Amniotic epithelial cell (primary cell): ENCODE results near the gene ZBTB20.

Source experiments
- DNase-seq: peaks from one replicate; pipeline ENCODE4 v3.0.0-alpha.2; 2010; ENCODE audit warnings: low read depth

ZBTB20 gene

DNA sequence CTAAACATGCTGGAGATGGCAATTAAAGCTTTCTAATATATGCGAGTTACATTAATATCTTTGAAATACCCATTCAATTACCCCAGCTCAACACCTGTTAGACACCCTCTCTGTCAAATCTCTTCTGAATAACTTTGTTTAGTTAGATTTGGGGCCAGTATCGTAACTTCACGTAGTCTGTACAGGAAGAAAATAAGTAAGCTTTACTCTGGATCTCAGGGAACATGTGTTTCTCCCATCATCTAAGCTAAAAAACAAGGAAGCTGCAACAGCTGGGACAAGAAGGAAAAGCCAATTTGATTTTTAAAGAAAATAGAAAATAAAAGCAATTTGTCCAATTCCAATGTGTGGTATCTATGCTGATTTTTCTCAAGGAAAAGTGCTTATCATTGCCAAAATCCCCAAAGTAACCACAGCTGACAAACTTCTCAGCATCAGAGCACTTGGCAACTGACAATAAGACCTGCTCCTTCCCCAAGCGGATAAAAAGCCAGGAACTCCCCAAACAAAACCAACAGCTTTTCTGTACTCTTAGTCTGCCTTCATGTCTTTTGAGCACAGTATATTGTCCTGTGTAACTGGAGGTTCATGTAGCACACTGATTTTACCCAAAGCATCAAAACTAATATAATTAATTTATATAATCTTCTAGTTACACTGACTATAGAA is 279.1 kb downstream of the ZBTB20 start:
- no peak for DNase-seq

GRCh38 chr3:114867359-114867758 is 279.7 kb downstream of the ZBTB20 start:
- no peak for DNase-seq

DNA sequence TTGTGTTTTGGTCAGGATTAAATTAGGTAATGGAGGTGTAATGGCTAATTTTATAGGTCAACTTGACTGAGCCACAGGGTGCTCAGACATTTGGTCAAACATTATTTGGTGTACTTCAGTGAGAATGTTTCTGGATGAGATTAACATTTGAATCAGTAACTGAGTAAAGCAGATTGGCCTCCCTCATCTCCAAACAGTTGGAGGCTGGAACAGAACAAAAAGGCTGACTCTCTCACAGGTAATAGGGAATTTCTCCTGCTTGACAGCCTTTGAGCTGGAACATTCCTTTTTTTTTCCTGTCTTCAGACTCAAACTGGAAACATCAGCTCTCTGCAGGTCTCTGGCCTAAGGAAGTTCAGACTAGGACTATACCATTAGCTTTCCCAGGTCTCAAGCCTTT is 280.7 kb downstream of the ZBTB20 start:
- no peak for DNase-seq

GRCh38 chr3:114864970-114865369 is 282.1 kb downstream of the ZBTB20 start:
- DNase-seq, result no peak

- no peak for DNase-seq
Observed at GRCh38 chr3:114863848-114864247, 283.2 kb downstream of the ZBTB20 start.

DNA sequence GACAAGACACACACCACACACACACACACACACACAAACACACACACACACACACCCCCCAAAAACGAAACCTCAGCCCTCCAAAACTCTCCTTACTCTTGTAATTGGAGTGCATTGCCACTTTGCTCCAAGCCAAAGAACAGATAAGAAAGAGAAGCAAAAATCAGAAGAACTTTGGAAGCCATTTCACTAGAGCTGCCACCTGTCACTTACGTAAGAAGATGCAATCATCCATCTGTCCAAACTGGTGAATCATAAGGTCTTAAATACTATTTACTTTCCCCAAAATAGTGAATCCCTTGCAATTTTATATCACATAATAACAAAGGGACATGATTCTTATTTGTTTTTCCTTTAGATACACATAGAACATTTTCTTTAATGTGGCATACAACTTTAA is 285.4 kb downstream of the ZBTB20 start:
- DNase-seq, result no peak

- no peak for DNase-seq
Observed at GRCh38 chr3:114860531-114860930, 286.6 kb downstream of the ZBTB20 start.

DNA sequence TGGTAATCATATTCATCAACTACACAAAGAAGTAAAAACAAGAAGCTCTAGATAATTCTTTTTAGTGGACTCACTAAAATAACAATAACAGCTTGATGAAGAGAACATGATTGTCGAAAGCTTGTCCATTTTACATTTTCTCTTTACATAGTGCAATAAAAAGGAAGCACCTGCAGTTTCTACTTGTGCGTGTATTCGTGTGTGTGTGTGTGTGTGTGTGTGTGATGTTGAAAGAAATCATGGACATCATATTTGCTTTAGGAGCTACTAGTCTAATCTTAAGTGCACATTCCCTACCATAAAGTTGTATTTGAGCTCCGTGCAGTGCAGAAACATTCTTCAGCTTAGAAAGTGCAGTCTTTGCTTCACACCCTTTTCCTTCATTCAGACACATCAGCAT is 288.8 kb downstream of the ZBTB20 start:
- no peak for DNase-seq

GRCh38 chr3:114857299-114857701 is 289.8 kb downstream of the ZBTB20 start:
- DNase-seq, result no peak

DNA sequence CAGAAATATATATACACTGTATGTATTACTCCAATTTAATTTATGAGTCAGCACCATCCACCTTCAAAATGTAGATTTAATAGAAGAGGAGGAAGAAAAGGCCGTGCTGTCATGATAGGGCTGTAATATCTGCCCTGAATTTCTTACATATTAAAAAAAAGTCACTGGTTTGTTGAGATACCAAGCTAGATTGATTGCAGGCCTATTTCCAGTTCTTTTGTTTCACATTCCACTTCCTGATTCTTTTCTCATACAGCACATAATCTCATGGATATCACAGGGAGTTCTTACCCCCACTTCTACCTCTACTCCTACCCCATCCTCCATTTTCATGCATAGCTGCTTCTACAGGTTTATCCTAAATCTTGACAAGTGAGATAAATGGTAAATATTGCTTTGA is 290.3 kb downstream of the ZBTB20 start:
- DNase-seq, result no peak

- DNase-seq, result no peak
Observed at GRCh38 chr3:114855839-114856238, 291.2 kb downstream of the ZBTB20 start.

DNA sequence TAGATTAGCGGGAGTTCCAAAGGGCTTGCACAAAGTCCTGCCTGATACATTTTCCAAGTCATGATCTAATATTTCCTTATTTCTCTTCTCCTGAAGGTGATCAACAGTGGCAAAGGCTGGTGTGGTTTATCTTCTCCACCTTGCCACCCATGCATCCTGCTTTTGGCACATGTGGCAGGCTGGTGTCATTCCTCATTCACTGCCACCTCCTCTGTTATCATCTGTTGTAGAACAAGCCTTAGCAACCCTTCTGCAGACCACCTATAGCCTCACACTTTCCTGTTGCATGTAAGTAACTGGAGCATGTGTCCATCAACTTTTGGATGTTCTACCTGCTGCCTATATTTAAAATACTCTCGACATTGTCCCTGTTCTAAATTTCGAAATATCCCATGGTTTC is 294.1 kb downstream of the ZBTB20 start:
- no peak for DNase-seq

DNA sequence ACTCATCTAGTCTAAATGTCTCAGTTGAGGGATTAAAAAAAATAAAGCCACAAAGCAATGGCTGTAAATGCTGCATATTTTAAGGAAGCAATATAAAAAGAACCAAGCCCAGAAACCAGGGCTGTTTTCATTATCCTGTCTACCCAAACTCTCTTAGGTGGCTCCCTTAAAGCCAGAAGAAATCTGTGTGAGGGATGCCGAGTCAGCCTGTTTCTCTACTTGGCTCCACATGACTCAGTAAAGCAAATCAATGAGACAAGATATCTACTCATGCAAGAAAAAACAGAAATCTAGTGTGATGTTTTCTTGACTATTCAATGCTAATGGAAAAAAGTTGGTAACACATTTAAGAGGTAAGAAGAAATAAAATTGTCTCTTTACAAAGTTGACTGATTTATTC is 296.2 kb downstream of the ZBTB20 start:
- no peak for DNase-seq

DNA sequence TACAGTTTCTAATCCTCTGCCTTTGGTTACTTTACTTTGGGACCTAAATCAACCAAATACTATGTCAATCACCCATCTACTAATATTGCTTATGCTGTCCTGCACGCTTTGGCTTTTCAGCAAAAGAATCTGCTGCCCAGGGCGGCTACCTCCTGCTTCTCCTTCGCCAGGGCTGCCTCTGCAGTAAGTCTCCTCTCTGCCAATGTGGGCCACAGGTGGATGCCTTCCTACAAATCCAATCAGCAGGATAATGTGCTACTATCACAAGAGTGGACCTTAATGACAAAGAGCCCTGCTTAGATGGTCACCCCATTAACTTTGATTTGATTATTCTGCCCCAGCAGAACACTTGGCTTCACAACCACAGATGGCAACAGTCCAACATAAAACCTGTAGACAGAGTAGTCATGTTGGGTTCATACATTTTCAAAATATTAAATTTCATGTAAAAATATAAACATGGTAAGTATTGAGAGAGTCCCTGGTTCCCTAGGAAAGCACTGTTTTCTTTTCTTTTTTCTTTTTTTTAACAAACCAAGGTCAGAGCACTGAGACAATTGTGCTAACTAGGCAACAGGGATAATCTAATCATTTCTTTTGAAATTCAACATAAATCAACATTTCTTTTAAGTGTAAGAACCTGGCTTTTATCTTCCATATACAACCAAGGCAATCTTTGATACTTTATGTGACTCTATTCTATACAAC is 298.3 kb downstream of the ZBTB20 start:
- DNase-seq, result no peak

DNA sequence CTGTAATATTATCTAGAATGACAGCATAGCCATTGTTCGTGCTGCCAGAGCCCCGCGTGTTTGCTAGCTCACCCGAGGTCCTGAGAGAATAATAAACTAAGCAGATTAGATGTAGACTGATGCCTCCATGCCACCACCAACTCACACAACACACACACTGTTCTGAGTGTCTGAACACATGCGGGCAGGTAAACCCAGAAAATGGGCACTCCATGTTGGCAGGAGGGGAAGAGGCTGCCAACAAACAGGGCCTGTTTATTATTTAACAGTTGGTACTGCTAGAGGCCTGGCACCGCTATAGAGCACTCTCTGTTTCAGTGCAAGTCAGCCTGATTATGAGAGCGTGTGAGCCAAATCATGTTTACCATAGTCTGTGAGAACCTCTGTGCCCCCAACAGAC is 299.0 kb downstream of the ZBTB20 start:
- DNase-seq, result no peak

DNA sequence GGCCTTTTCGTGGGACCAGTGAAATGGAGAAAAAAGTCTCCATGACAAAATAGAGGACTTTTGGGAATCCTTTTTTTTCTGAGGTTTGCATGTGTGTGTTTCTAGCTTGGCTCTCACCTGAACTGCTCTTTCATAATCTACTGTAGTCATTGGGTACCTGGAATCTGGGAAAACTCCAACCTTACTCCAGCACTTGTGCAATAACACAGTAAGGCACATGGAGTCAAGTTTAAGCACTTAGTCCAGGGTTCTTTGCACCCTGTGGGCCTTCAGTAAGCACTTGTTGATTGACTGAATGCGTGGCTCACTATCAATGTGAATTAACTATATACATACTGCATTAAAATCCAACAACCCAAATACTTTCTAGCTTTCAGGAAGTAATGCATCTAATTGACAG is 299.5 kb downstream of the ZBTB20 start:
- no peak for DNase-seq

DNA sequence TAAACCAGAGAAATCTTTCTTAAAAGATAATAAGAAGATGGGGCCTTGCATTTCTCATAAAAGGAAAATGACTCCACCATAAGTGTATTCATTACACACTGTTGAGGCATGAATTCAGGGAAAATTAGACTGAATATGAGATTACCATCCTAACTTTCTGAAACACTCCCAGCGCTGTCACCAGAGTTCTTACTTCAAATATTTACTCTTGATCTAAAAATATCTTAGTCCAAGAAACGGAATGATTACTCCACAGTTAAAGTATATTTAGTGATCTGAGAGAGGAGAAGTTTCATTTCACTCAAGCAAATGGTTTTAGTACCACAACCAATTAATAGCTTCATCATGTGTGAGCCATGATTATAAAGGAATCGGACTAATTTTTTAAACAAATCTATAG is 300.3 kb downstream of the ZBTB20 start:
- no peak for DNase-seq

- no peak for DNase-seq
Observed at GRCh38 chr3:114846252-114846651, 300.8 kb downstream of the ZBTB20 start.

DNA sequence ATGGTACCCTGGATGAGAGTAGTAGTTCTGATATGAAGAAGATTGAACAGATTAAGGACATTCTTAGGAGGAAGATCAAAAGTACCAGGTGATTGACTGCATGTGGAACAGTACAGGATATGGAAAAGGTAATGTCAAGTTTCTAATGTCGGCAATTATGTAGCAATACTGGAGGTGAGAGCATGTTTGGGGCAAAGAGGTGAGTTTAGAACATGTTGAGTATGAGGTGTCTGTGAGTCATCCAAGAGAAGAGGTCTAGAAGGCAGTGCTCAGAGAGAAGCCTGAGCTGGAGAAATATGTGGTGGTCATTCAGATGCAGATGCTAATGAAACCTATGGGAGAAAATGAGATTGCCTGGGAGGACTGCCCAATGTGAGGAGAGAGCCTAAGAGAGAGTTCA is 305.6 kb downstream of the ZBTB20 start:
- DNase-seq, result no peak

DNA sequence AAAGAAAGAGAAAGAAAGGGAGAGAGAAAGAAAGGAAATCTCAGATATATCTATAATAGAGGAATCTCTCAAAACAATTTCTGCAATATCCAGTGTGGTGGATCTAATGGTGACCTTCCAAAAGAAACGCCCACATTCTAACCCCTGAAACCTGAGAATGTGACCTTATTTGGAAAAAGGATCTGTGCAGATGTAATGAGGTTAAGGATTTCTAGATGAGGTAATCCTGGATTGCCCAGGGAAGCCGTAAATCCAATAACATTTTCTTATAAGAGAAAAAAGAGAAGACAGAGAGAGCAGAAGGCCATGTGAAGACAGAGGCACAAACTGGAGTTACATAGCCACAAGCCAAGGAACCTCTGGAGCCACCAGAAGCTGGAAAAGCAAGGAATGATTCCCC is 307.6 kb downstream of the ZBTB20 start:
- DNase-seq, result peak; percentile 29

GRCh38 chr3:114838025-114838424 is 309.1 kb downstream of the ZBTB20 start:
- no peak for DNase-seq

- peak; percentile 13 for DNase-seq
Observed at GRCh38 chr3:114834175-114834940, 312.7 kb downstream of the ZBTB20 start.

DNA sequence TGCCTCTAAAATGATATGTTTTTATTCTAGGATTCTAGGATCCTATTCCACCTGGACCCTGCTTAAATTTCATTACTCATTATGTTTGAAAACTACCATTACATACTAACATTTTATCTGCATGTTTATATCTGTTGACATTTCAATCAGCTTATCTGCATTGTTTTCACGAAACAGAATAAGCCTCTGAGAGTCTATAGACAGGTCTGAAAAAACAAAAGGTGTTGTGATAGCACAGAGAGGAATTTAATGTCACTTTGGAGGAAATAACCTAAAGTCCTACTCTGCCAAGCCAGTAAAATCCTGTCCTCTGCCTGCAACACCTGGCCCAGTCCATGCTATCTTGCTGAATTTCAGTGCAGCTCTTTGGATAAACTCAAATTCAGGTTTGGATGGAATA is 315.2 kb downstream of the ZBTB20 start:
- DNase-seq, result no peak
